Sigmoid colon (tissue), 7 donors: ENCODE measurements around the gene ABHD2. TPM values are rescaled to one million over a fixed set of nuclear protein-coding genes. Genes with fewer than 3 reads are reported as not detected.

Experiments used
- DNase-seq: peaks from one replicate; pipeline ENCODE4 v3.0.0-alpha.2; 2019
- H3K27ac ChIP-seq, 4 donors: fragments of 200-600 bp; sonication (generic); one replicate each; pipeline ENCODE4 v1.5.1; 2016 to 2019; ENCODE audit warnings: mild to moderate bottlenecking in 1 of 4
- H3K27me3 ChIP-seq, 3 donors: fragments of 200-600 bp; sonication (generic); one replicate each; pipeline ENCODE4 v1.5.1; 2019; ENCODE audit warnings: mild to moderate bottlenecking in 1 of 3
- H3K36me3 ChIP-seq, 4 donors: fragments of 200-600 bp; sonication (generic); one replicate each; pipeline ENCODE4 v1.5.1; 2016 to 2019
- H3K4me1 ChIP-seq, 4 donors: fragments of 200-600 bp; sonication (generic); one replicate each; pipeline ENCODE4 v1.5.1; 2017 to 2019
- H3K4me3 ChIP-seq, 4 donors: fragments of 200-600 bp; sonication (generic); one replicate each; pipeline ENCODE4 v1.5.1; 2017 to 2019; ENCODE audit warnings: mild to moderate bottlenecking in 2 of 4, moderate library complexity in 1 of 4
- H3K9me3 ChIP-seq, 4 donors: fragments of 200-600 bp in 3 of 4; sonication (generic) in 3 of 4; one replicate each; pipeline versions ENCODE4 v1.5.1 to v1.6.1; 2013 to 2019
- CTCF ChIP-seq, 4 experiments: fragments of 450-650 bp in 3 of 4; fragments of 200-600 bp in 1 of 4; IDR thresholded peaks; one replicate each; pipeline ENCODE4 v1.5.1; 2016 to 2019; ENCODE audit warnings: antibody characterized with exemption in 4 of 4, mild to moderate bottlenecking in 3 of 4, moderate library complexity in 2 of 4
- EP300 ChIP-seq, 4 donors: sonication (generic); formaldehyde crosslinking; IDR thresholded peaks; one replicate each; pipeline ENCODE4 v1.6.1; 2017; ENCODE audit warnings: antibody characterized with exemption in 4 of 4
- POLR2A ChIP-seq, 2 donors: fragments of 450-650 bp; IDR thresholded peaks; one replicate each; pipeline ENCODE4 v1.6.1; 2016; ENCODE audit warnings: antibody characterized with exemption in 2 of 2, mild to moderate bottlenecking in 2 of 2, moderate library complexity in 2 of 2
- POLR2AphosphoS5 ChIP-seq, 4 donors: sonication (generic); formaldehyde crosslinking; IDR thresholded peaks; one replicate each; pipeline ENCODE4 v1.6.1; 2017; ENCODE audit warnings: antibody characterized with exemption in 4 of 4
- WGBS, 2 donors: extraction: QIAGEN DNeasy Blood & Tissue Kit; methylation state at CpG; one replicate each; pipeline ENCODE4 v1.1.7; 2013; 5-methylcytosine and 5-hydroxymethylcytosine counted together
- intact Hi-C: fragments of 100-400 bp; cut with DNase I; formaldehyde crosslinking; loops from one replicate; pipeline ENCODE4 v1.15.1; 2023
- polyA plus RNA-seq, 3 donors: library from polyadenylated mRNA; stranded (reverse); fragments of 200-250 nt; gene quantifications; one replicate each; pipeline ENCODE4 v1.2.3, GENCODE V29; 2013
- total RNA-seq, 4 donors: library from RNA; depleted of rRNA; stranded (reverse); fragments of >200 nt; gene quantifications; one replicate each; pipeline ENCODE4 v1.1.0, GENCODE V29; 2016
- donor health status: healthy with polysubstance abuse.
- donor health status: Bipolar disorder and iron deficiency.
- donor health status: healthy.

Gene ABHD2
- total and polyA plus RNA-seq, 7 donors, result 1.8 to 81.5 (median 32.9) TPM

DNA sequence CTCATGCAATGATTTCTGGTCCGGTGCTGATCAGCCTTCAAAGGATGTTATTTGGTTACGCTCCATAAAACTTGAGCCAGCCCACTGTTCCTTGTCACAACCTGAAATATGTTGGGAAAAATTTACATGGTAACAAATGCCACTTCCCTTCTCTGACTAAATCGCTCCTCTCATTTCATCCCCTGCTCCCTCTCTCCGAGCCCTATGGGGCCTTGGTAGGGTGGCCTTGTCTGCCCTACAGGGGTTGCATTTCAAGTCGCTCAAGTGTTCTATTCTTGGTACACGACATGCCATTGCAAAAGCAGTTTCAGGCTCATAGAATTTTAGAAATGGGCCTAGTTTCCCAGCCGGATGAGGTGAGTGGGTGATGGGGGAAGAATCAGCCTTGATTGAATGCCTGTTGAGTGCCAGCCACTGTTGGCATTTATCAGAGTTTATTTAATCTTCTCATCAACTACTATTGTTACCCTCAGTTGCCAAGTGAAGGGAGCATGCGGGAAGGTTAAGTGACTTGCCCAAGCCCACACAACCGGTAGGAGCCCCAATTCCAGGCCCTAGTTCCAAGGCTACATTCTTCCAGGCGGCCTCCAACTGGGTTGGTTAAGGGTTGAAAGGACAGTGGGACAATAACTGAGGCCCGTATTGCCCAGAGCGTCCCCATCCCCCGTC, 961 bp upstream of the ABHD2 start:
- intact Hi-C loops, result no loop called here
- H3K4me1 ChIP-seq, result peaks cover 0 to 68% (median 60%) of the 10 kb centered on the region in 4 donors

DNA sequence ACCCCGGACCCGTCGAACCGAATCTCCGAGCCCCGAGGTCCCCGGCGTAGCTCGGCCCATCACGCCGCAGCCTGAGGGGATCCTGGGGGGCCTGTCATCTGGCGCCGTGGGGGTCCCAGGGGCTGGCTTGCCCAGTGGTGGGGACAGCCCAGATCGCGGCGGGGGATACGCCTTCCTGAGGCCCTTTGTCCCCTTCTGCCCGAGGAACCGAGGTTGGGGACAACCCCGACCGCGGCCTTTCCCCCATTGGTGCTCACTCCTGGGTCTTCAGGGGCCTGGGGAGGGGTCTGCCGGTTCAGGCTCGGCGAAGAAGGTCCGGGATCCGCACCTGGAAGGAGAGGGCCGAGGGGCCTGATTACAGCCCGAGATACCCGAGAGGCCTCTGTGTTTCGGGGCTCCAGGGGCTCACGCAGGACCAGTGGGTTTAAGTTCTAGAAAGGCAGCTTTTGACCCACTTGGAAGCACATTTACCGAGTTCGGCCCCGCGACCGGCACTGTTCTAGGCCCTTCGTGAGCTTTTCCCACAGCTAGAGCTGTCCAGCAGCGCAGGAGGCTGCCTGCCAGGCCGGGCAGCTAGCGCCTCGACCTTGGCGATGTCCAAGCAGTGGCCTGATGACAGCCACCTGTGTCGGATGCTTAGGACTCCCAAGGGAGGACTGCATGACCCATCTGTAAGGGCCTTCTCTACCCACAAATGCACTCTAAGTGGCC, 504 bp downstream of the ABHD2 start:
- H3K27ac ChIP-seq, result peak overlapping the region; percentile 94 to 98 (median 96)
- TF ChIP-seq POLR2A (IDR thresholded peaks at IDR 0.05) (no peak), POLR2AphosphoS5 (IDR thresholded peaks at IDR 0.05) (peak in 2 of 4 donors; percentile 19 to 39), EP300 (IDR thresholded peaks at IDR 0.05) (peak in 1 of 4 donors; percentile 12)
- no peaks in the 10 kb centered on the region for H3K36me3 ChIP-seq
- DNase-seq, result peak; percentile 70
- peaks cover 0 to 83% (median 74%) of the 10 kb centered on the region in 4 donors for H3K4me1 ChIP-seq
- WGBS, 2 donors, result 3 to 9% methylated on average over 44 of the region's 44 CpGs
- no peaks in the 10 kb centered on the region for H3K27me3 ChIP-seq
- intact Hi-C loops, result no loop called here
- peak overlapping the region; percentile 72 to 97 (median 88) for H3K4me3 ChIP-seq
- no peaks in the 10 kb centered on the region for H3K9me3 ChIP-seq

More for the DNA sequence above, 961 bp upstream of the ABHD2 start:
- peak; percentile 50 for DNase-seq
- H3K36me3 ChIP-seq, result no peaks in the 10 kb centered on the region
- TF ChIP-seq EP300 (IDR thresholded peaks at IDR 0.05) (no peak), POLR2A (IDR thresholded peaks at IDR 0.05) (no peak), POLR2AphosphoS5 (IDR thresholded peaks at IDR 0.05) (no peak), CTCF (IDR thresholded peaks at IDR 0.05) (no peak)
- H3K27me3 ChIP-seq, result no peaks in the 10 kb centered on the region
- peak overlapping the region; percentile 94 to 98 (median 96) for H3K27ac ChIP-seq
- WGBS, 2 donors, result 67 to 70% methylated on average over 13 of the region's 13 CpGs
- no peaks in the 10 kb centered on the region for H3K9me3 ChIP-seq
- peak overlapping the region; percentile 23 to 82 (median 54) for H3K4me3 ChIP-seq

DNA sequence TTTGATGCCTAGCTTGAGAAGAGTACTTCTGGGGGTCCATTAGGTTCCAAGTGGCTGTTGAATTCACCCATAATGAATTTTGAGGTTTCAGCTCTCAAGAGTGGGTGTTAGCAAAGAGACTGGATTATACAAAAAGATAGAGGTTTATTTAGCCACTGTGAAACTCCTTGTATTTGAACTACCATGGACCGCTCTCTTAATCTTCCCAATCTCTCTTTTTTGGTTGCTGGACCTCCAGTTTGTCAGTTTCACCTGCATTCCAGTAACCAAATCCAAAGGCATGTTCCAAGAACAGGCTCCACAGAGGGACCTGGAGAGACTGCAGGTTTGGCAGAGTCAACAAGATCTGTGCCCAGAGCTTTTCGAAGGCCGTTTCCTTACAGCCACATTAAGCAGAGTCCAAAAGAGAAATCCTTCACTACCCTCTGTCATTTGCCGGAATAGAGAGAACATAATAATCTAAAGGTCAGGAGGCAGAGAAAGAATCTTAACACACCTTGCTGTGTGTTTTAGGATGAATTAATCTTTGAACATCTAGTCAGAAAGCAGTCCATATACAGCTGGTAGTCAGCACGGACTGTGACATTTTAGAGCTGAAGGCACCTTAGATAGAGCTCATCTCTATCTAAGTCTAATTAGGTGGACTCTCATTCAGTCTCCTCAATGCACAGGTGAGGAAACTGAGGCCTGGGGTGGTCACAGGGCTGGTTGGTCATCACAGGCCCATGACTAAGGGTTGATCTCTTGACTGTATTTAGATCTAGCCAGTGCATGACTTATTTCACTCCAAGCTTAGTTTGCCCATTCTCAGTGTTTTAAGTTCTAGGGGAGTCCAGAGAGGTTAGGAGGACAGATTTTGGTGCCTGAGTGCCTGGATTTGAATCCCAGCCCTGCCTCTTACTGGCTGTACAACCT, 1.3 kb downstream of the ABHD2 start:
- TF ChIP-seq EP300 (IDR thresholded peaks at IDR 0.05), result no peak
- TF ChIP-seq POLR2AphosphoS5 (IDR thresholded peaks at IDR 0.05), result peak in 1 of 4 donors; percentile 10
- peak overlapping the region; percentile 94 to 98 (median 96) for H3K27ac ChIP-seq
- intact Hi-C loops, result no loop called here
- H3K36me3 ChIP-seq, result no peaks in the 10 kb centered on the region
- H3K9me3 ChIP-seq, result no peaks in the 10 kb centered on the region
- H3K4me1 ChIP-seq, result peaks cover 0 to 88% (median 81%) of the 10 kb centered on the region in 4 donors
- peak overlapping the region; percentile 72 to 97 (median 88) for H3K4me3 ChIP-seq
- peak; percentile 56 for DNase-seq
- no peaks in the 10 kb centered on the region for H3K27me3 ChIP-seq
- WGBS, 2 donors, result 67 to 85% methylated on average over 5 of the region's 5 CpGs

- Histone ChIP-seq H3K4me1 (peaks cover 0 to 88% (median 82%) of the 10 kb centered on the region in 4 donors), H3K27ac (peak overlapping the region; percentile 94 to 98 (median 96)), H3K9me3 (no peaks in the 10 kb centered on the region), H3K36me3 (no peaks in the 10 kb centered on the region), H3K27me3 (no peaks in the 10 kb centered on the region), H3K4me3 (peak overlapping the region in 3 of 4 donors; percentile 25 to 82 (median 38))
- intact Hi-C loops, result no loop called here
- peak; percentile 87 for DNase-seq
- WGBS, 2 donors, result 41 to 68% methylated on average over 12 of the region's 12 CpGs
- peak; percentile 57 to 91 (median 74) for TF ChIP-seq POLR2AphosphoS5 (IDR thresholded peaks at IDR 0.05)
- no peak for TF ChIP-seq CTCF (IDR thresholded peaks at IDR 0.05)
- peak in 2 of 4 donors; percentile 5 to 81 for TF ChIP-seq EP300 (IDR thresholded peaks at IDR 0.05)
- peak in 1 of 2 donors; percentile 46 for TF ChIP-seq POLR2A (IDR thresholded peaks at IDR 0.05)
Observed at GRCh38 chr15:89090791-89091626, 2.8 kb downstream of the ABHD2 start.
